HUES48 (cell line): ENCODE measurements around the gene SARDH.

Experiments
- H3K27ac ChIP-seq: one replicate; pipeline ENCODE4 v1.7.0; 2013; ENCODE audit warnings: low read depth, low read length, inconsistent platforms
- H3K27me3 ChIP-seq: 2 replicates; pipeline ENCODE4 v1.6.1; 2013; ENCODE audit warnings: mild to moderate bottlenecking, low read length; ENCODE audit not compliant: control insufficient read depth, insufficient read depth
- H3K36me3 ChIP-seq: 2 replicates; pipeline ENCODE4 v1.6.1; 2013; ENCODE audit warnings: low read length; ENCODE audit not compliant: control insufficient read depth, insufficient read depth
- H3K4me1 ChIP-seq: 2 replicates; pipeline ENCODE4 v1.6.1; 2013; ENCODE audit warnings: mild to moderate bottlenecking, low read length; ENCODE audit not compliant: control insufficient read depth, insufficient read depth
- H3K4me3 ChIP-seq: 2 replicates; pipeline ENCODE4 v1.5.1; 2013; ENCODE audit warnings: mild to moderate bottlenecking, low read depth, low read length
- H3K9ac ChIP-seq: 2 replicates; pipeline ENCODE4 v1.6.1; 2013; ENCODE audit warnings: mild to moderate bottlenecking, low read depth, low read length, moderate library complexity
- H3K9me3 ChIP-seq: 2 replicates; pipeline ENCODE4 v1.6.1; 2013; ENCODE audit warnings: low read length; ENCODE audit not compliant: control insufficient read depth, insufficient read depth

The SARDH gene

GRCh38 chr9:133691626-133692363 is 46.4 kb downstream of the SARDH start:
- no peaks in the 10 kb centered on the region for H3K36me3 ChIP-seq
- no peaks in the 10 kb centered on the region for H3K27me3 ChIP-seq
- H3K27ac ChIP-seq, result no peak overlapping the region
- H3K9me3 ChIP-seq, result no peaks in the 10 kb centered on the region
- no peak overlapping the region for H3K4me3 ChIP-seq
- no peak overlapping the region for H3K9ac ChIP-seq
- no peaks in the 10 kb centered on the region for H3K4me1 ChIP-seq

- Histone ChIP-seq H3K9ac (no peak overlapping the region), H3K27me3 (no peaks in the 10 kb centered on the region), H3K27ac (no peak overlapping the region), H3K9me3 (no peaks in the 10 kb centered on the region), H3K4me1 (no peaks in the 10 kb centered on the region), H3K4me3 (no peak overlapping the region), H3K36me3 (no peaks in the 10 kb centered on the region)
Measured at GRCh38 chr9:133691191-133691590, 47.0 kb downstream of the SARDH start.

- Histone ChIP-seq H3K4me3 (no peak overlapping the region), H3K27me3 (no peaks in the 10 kb centered on the region), H3K4me1 (no peaks in the 10 kb centered on the region), H3K9me3 (no peaks in the 10 kb centered on the region), H3K36me3 (no peaks in the 10 kb centered on the region), H3K27ac (no peak overlapping the region), H3K9ac (no peak overlapping the region)
Measured at GRCh38 chr9:133690081-133690561, 48.0 kb downstream of the SARDH start.

GRCh38 chr9:133689151-133689763 is 48.9 kb downstream of the SARDH start:
- Histone ChIP-seq H3K4me1 (no peaks in the 10 kb centered on the region), H3K27me3 (no peaks in the 10 kb centered on the region), H3K27ac (no peak overlapping the region), H3K9me3 (no peaks in the 10 kb centered on the region), H3K36me3 (no peaks in the 10 kb centered on the region), H3K4me3 (no peak overlapping the region), H3K9ac (no peak overlapping the region)

- no peaks in the 10 kb centered on the region for H3K27me3 ChIP-seq
- no peaks in the 10 kb centered on the region for H3K9me3 ChIP-seq
- H3K9ac ChIP-seq, result no peak overlapping the region
- H3K4me3 ChIP-seq, result no peak overlapping the region
- H3K36me3 ChIP-seq, result no peaks in the 10 kb centered on the region
- H3K4me1 ChIP-seq, result no peaks in the 10 kb centered on the region
- H3K27ac ChIP-seq, result no peak overlapping the region
Measured at GRCh38 chr9:133687856-133688761, 50.0 kb downstream of the SARDH start.

DNA sequence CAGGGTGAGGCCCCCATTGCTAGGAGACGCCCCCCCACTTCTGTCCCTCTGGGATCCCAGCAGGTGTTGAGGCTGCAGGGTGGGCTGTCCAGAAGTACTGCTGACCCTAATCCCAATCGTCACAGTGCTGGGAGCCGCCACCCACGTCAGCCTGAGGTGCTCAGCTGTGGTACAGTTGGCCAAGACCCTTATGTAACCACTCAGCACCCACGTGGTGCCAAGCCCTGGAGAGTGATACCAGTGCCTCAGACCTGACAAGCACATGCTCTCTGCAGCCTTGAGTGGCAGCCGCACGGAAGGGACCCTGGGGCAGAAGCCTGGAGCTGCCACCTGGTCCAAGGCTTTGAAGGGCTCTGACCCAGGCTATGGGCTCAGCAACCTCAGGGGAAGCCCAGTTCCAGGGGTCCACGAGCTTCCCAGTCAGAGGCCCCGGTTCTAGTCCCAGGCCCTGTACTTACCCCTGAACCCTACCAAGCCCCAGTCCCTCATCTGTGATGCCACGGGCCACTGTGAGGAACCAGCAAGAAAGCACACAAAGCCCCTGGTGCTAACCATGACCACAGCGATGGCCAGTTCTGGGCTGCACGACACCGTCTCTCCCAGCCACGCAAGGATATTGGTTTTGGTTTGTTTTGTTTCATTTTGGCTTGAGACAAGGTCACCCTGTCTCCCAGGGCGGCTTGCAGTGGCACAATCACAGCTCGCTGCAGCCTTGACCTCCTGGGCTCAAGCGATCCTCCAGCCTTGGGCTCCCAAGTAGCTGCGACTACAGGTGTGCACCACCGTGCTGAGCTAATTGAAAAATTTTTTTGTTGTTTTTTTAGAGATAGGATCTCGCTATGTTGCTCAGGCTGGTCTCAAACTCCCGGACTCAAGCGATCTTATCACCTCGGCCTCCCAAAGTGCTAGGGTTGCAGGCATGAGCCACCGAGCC is 51.2 kb downstream of the SARDH start:
- Histone ChIP-seq H3K4me3 (no peak overlapping the region), H3K9me3 (no peaks in the 10 kb centered on the region), H3K9ac (no peak overlapping the region), H3K36me3 (no peaks in the 10 kb centered on the region), H3K4me1 (no peaks in the 10 kb centered on the region), H3K27ac (no peak overlapping the region), H3K27me3 (no peaks in the 10 kb centered on the region)

DNA sequence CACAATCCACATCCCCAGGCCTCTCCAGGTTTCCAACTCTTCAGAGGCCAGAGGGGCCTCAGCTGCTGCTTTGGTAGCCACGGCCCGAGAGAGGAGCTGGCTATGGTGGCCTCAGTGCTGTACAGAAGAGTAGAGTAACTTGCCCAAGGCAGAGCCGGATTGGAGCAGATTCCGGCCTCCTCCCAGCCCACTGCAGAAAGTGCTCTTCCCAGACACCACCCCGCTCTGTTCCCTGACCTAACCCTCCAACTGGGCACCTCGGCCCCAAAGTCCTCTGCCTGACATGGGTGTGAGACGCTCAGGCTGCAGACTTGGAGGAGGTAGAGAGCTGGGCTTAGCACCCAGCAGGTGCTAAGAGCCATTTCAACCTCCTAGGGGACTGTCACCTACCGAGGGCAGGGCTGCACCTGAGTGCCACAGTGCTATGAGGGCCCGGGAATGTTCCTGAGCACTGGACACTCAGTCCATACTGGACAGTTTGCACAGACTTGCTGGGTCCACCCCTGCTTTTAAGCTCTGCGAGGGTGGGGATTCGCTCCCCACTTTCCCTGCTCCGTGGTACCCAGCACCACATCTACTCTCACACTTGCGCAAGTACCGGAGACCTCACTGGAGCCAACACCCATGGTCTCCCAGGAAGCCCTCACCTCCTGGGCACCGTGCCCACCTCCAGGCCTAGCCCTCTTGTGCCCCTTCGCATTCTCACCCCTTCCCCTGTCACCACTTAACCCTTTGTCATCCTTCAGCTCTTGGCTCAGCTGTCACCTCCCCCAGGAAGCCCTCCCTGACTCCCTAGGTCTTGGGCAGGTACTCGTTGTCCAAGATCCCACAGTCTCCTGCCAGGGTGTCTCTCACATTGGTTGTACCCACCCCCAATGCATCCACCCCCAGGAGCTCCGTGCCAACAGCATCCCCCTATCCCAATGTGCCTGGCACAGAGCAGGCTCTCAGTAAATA is 52.2 kb downstream of the SARDH start:
- Histone ChIP-seq H3K9ac (no peak overlapping the region), H3K36me3 (no peaks in the 10 kb centered on the region), H3K27me3 (no peaks in the 10 kb centered on the region), H3K4me3 (no peak overlapping the region), H3K27ac (no peak overlapping the region), H3K4me1 (no peaks in the 10 kb centered on the region), H3K9me3 (no peaks in the 10 kb centered on the region)

DNA sequence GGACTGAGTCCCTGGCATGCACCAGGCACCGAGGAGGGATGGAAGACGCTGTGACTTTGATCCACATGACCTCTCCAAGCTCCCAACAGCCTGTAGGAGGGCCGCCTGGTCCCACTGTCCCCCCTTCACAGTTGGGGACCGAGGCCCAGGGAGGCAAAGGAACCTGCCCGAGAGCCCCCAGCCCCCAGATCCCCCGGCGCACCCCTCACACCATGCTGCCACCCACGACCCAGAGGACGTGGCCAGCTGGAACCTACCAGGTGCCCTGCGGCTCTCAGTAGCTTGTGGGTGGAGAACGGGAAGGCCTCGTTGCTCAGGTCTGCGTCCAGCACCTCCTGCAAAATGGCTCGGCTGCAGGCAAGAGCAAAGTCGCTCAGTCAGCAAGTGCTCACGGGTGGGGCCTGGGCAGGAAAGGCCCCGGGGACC is 53.2 kb downstream of the SARDH start:
- Histone ChIP-seq H3K27me3 (no peaks in the 10 kb centered on the region), H3K9ac (no peak overlapping the region)

GRCh38 chr9:133684121-133684935 is 53.8 kb downstream of the SARDH start:
- H3K9me3 ChIP-seq, result no peaks in the 10 kb centered on the region
- no peaks in the 10 kb centered on the region for H3K4me1 ChIP-seq
- no peak overlapping the region for H3K4me3 ChIP-seq
- H3K27ac ChIP-seq, result no peak overlapping the region
- no peaks in the 10 kb centered on the region for H3K36me3 ChIP-seq
- H3K27me3 ChIP-seq, result no peaks in the 10 kb centered on the region
- H3K9ac ChIP-seq, result no peak overlapping the region

More for the DNA sequence above, 53.2 kb downstream of the SARDH start:
- H3K4me3 ChIP-seq, result no peak overlapping the region
- H3K4me1 ChIP-seq, result no peaks in the 10 kb centered on the region
- H3K36me3 ChIP-seq, result no peaks in the 10 kb centered on the region
- H3K27ac ChIP-seq, result no peak overlapping the region
- no peaks in the 10 kb centered on the region for H3K9me3 ChIP-seq
